Breast epithelium (tissue), 4 donors: ENCODE measurements around the gene BCAS3. TPM values are rescaled to one million over a fixed set of nuclear protein-coding genes. Genes with fewer than 3 reads are reported as not detected.

Source experiments
- DNase-seq, 2 donors: peaks; one replicate each; pipeline ENCODE4 v3.0.0-alpha.2; 2019; ENCODE audit warnings: low spot score in 2 of 2
- H3K27ac ChIP-seq, 2 donors: fragments of 200-600 bp; sonication (generic) in 1 of 2; one replicate each; pipeline ENCODE4 v1.5.1; 2016 to 2019; ENCODE audit warnings: mild to moderate bottlenecking in 1 of 2
- H3K27me3 ChIP-seq, 2 donors: fragments of 200-600 bp; sonication (generic) in 1 of 2; one replicate each; pipeline versions ENCODE4 v1.5.1 to v1.6.0; 2017 to 2019; ENCODE audit warnings: control low read depth in 1 of 2, mild to moderate bottlenecking in 1 of 2
- H3K36me3 ChIP-seq: fragments of 200-600 bp; one replicate; pipeline ENCODE4 v1.5.1; 2019
- H3K4me1 ChIP-seq, 2 donors: fragments of 200-600 bp; sonication (generic); one replicate each; pipeline ENCODE4 v1.5.1; 2016 to 2019; ENCODE audit warnings: control low read depth in 1 of 2
- H3K4me3 ChIP-seq, 3 donors: fragments of 200-600 bp; sonication (generic); 1 replicate in 2 of 3; 2 replicates in 1 of 3; pipeline ENCODE4 v1.5.1; 2016 to 2019; ENCODE audit warnings: mild to moderate bottlenecking in 3 of 3, moderate library complexity in 2 of 3
- H3K9me3 ChIP-seq, 2 donors: fragments of 200-600 bp; sonication (generic) in 1 of 2; one replicate each; pipeline ENCODE4 v1.5.1; 2016 to 2019; ENCODE audit warnings: control low read depth in 1 of 2
- POLR2A ChIP-seq: fragments of 450-650 bp; IDR thresholded peaks from one replicate; pipeline ENCODE4 v1.6.1; 2016; ENCODE audit warnings: antibody characterized with exemption, mild to moderate bottlenecking, moderate library complexity
- POLR2AphosphoS5 ChIP-seq, 3 donors: sonication (generic); formaldehyde crosslinking; IDR thresholded peaks; one replicate each; pipeline ENCODE4 v1.6.1; 2017; ENCODE audit warnings: antibody characterized with exemption in 3 of 3
- intact Hi-C: fragments of 100-400 bp; cut with DNase I; formaldehyde crosslinking; loops from one replicate; pipeline ENCODE4 v1.15.1; 2023; ENCODE audit warnings: low total_unique reads
- total RNA-seq, 3 donors: library from RNA; depleted of rRNA; stranded (reverse); fragments of >200 nt; gene quantifications; one replicate each; pipeline ENCODE4 v1.1.0, GENCODE V29; 2016
- TF ChIP-seq, protein P1 (sequence below), 3 donors: fragments of 450-650 bp; IDR thresholded peaks; one replicate each; pipeline ENCODE4 v1.5.1; 2016 to 2017; ENCODE audit warnings: antibody characterized with exemption in 3 of 3, mild to moderate bottlenecking in 3 of 3, moderate library complexity in 3 of 3

BCAS3 gene
- total RNA-seq, 3 donors from 2014 or later: 30.8 to 47.9 (median 31.2) TPM

DNA sequence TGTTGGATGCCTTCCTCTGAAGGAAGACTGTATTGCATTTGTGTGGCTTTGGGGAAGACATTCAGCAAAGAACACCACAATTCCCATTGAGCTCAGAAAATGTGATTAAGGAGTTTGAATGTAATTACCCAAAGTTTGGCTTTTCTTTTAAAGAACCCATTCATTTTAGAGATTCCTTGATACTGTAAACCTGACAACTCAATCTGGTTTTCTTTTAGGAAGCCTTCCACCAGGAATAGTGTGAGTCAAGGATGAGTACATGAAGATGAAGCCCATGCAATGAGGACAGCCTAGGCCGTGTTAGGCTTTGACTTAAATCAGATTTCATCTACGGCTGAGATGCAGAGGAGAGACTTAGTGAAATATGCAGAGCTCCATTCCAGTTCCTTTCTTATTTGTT, 450.3 kb downstream of the BCAS3 start:
- H3K27me3 ChIP-seq: no peaks in the 10 kb centered on the region
- no peaks in the 10 kb centered on the region for H3K36me3 ChIP-seq
- H3K4me3 ChIP-seq: no peak overlapping the region
- DNase-seq: no peak
- intact Hi-C loops: no loop called here
- TF ChIP-seq POLR2AphosphoS5 (IDR thresholded peaks at IDR 0.05) (no peak), POLR2A (no peak)
- TF ChIP-seq, protein P1, sequence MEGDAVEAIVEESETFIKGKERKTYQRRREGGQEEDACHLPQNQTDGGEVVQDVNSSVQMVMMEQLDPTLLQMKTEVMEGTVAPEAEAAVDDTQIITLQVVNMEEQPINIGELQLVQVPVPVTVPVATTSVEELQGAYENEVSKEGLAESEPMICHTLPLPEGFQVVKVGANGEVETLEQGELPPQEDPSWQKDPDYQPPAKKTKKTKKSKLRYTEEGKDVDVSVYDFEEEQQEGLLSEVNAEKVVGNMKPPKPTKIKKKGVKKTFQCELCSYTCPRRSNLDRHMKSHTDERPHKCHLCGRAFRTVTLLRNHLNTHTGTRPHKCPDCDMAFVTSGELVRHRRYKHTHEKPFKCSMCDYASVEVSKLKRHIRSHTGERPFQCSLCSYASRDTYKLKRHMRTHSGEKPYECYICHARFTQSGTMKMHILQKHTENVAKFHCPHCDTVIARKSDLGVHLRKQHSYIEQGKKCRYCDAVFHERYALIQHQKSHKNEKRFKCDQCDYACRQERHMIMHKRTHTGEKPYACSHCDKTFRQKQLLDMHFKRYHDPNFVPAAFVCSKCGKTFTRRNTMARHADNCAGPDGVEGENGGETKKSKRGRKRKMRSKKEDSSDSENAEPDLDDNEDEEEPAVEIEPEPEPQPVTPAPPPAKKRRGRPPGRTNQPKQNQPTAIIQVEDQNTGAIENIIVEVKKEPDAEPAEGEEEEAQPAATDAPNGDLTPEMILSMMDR (IDR thresholded peaks at IDR 0.05): no peak
- no peaks in the 10 kb centered on the region for H3K4me1 ChIP-seq
- peak overlapping the region in 1 of 2 donors; percentile 68 for H3K27ac ChIP-seq
- no peaks in the 10 kb centered on the region for H3K9me3 ChIP-seq

DNA sequence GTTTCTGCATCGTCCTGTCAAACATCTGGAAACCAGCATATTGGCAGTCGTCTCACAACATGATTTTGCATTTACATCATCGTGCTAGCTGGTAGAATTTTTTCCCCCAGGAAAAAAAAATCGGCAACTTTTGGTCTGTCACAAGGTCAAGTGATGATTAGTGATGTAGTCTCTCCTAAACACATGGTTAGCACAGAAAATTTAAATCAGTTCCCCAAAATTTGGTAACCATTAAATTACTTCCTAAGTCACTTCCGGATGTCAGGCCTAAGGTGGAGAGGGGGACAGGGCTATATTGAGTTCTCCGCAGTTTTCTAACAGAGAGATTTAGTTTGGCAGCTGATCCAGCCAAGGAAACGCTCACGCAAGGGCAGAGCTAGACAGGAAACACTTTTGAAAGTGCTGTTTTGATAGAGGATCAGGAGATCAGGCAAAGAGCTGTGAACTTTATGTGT, 451.0 kb downstream of the BCAS3 start:
- Histone ChIP-seq H3K27ac (peak overlapping the region; percentile 33 to 68), H3K4me3 (no peak overlapping the region), H3K27me3 (no peaks in the 10 kb centered on the region), H3K9me3 (no peaks in the 10 kb centered on the region), H3K4me1 (no peaks in the 10 kb centered on the region), H3K36me3 (no peaks in the 10 kb centered on the region)
- TF ChIP-seq POLR2A (no peak), POLR2AphosphoS5 (IDR thresholded peaks at IDR 0.05) (no peak)
- TF ChIP-seq, protein P1 (IDR thresholded peaks at IDR 0.05): no peak
- no peak for DNase-seq
- intact Hi-C loops: no loop called here

DNA sequence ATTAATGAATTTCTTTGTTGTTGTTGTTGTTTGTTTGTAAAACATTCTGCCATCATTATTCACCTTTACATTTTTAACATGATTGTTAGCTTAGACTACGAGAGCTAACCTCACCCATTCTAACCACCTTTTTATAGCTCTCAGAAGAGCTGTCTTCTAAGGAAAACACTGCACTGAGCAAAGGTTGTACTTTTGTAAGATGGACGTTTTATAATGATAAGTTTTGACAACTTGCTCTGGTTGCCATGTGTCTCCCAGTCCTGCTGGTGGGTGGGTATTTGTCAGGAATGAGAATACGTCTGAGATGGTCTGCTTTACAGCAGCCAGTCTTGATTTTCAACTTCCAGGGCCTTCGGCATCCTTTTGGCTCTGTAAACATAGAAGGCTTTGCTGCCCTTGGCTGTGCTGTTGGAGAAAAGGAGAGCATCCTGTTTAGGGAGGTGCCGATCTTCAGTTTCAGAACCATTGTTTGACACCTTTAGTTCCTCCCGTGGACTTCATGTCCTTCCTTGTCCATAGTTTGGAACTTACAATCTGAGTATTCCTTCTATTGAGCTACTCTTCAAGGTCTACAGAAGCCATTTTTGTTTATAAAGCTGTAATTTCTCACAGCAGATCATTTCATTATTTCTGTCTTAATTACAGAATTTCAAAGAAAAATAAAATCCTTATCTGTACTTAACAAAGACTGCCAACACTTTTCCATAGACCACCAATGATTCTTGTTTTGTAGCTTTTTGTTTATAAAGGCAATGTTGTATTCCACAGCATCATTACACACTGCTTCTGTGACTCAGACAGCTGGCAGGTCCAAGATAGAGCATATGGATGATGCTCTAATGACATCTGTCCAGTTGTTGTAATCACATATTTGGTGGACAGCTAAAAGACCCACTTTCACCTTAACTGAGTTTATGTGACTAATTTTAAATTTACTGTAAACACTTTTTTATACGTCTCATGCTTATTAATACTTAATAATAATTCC, 451.9 kb downstream of the BCAS3 start:
- Histone ChIP-seq H3K36me3 (no peaks in the 10 kb centered on the region), H3K4me1 (no peaks in the 10 kb centered on the region), H3K27ac (peak overlapping the region; percentile 33 to 68), H3K4me3 (no peak overlapping the region), H3K9me3 (no peaks in the 10 kb centered on the region), H3K27me3 (no peaks in the 10 kb centered on the region)
- DNase-seq: no peak
- intact Hi-C loops: no loop called here
- TF ChIP-seq POLR2A (no peak), POLR2AphosphoS5 (IDR thresholded peaks at IDR 0.05) (no peak)
- TF ChIP-seq, protein P1 (IDR thresholded peaks at IDR 0.05): no peak

DNA sequence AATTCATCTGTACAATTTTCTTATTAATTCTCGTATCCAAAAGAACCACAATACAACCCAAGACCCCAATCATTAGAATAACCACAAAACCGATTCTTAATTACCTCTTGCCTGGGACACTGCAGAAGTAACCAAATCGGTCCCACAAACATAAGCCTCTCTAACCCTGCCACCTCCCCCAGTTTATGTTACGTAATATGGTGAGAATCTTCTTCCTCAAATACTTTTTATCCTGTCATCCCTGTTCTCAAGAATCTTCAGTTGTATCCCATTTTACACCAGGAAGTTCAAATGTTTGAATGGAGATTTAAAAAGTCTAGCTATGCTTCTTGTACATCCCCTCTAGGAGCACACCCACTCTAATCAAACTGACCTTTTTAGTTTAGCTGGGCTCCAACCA, 452.7 kb downstream of the BCAS3 start:
- Histone ChIP-seq H3K27ac (no peak overlapping the region), H3K4me3 (no peak overlapping the region), H3K27me3 (no peaks in the 10 kb centered on the region), H3K4me1 (no peaks in the 10 kb centered on the region), H3K9me3 (no peaks in the 10 kb centered on the region), H3K36me3 (no peaks in the 10 kb centered on the region)
- DNase-seq: no peak
- intact Hi-C loops: no loop called here
- TF ChIP-seq POLR2A (no peak), POLR2AphosphoS5 (IDR thresholded peaks at IDR 0.05) (no peak)
- TF ChIP-seq, protein P1 (IDR thresholded peaks at IDR 0.05): no peak

DNA sequence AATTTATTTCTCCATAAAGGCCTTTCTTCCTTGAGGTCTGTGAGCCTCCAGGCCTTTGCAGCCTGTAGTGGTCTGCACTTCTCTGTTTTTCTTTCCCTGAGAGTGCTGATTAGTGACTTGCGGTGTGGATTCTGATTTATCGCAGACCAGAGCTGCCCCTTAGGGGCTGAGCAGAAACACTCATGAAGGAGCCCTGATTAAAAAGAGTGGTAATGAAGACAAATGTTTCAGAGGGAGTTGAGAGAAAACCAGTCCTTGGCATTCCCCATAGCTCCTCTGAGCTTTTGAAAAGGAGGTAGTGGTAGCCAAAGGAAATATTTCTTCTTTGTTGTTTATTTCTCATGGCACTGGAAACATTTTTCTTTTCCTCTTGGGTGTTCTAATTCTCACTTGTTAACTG, 453.9 kb downstream of the BCAS3 start:
- H3K27me3 ChIP-seq: no peaks in the 10 kb centered on the region
- no peak for DNase-seq
- H3K27ac ChIP-seq: no peak overlapping the region
- no peaks in the 10 kb centered on the region for H3K9me3 ChIP-seq
- intact Hi-C loops: no loop called here
- no peak overlapping the region for H3K4me3 ChIP-seq
- H3K4me1 ChIP-seq: no peaks in the 10 kb centered on the region
- no peaks in the 10 kb centered on the region for H3K36me3 ChIP-seq
- no peak for TF ChIP-seq POLR2A
- no peak for TF ChIP-seq POLR2AphosphoS5 (IDR thresholded peaks at IDR 0.05)
- TF ChIP-seq, protein P1 (IDR thresholded peaks at IDR 0.05): no peak
